Right renal cortex interstitium (tissue), 3 donors: ENCODE results near the gene GIPC3. TPM values are rescaled to one million over a fixed set of nuclear protein-coding genes. Genes with fewer than 3 reads are reported as not detected.
"Not testable (repeated sequence)": the region's sequence is repeated elsewhere in the genome, so short reads cannot be mapped to it uniquely, and the experiment has no call there.

Source experiments
- DNase-seq, 3 donors: peaks; one replicate each; pipeline ENCODE4 v3.0.0-alpha.2; 2013; ENCODE audit warnings: low read depth in 3 of 3, low spot score in 2 of 3
- polyA plus RNA-seq, 3 donors: library from polyadenylated mRNA; unstranded; fragments of 120-200 nt; gene quantifications; one replicate each; pipeline ENCODE4 v1.2.1, GENCODE V29; 2013; ENCODE audit not compliant: insufficient read length in 3 of 3

GIPC3 gene
- polyA plus RNA-seq, 3 donors, result 1.9 to 3.1 (median 2.8) TPM

- no peak for DNase-seq
These were observed 35.5 kb upstream of the GIPC3 start for GRCh38 chr19:3549816-3550215.

GRCh38 chr19:3550947-3551791, 34.1 kb upstream of the GIPC3 start:
- DNase-seq, result no peak

- DNase-seq, result no peak
These were observed 33.5 kb upstream of the GIPC3 start for GRCh38 chr19:3551792-3552095.

- no peak for DNase-seq
These were observed 30.8 kb upstream of the GIPC3 start for GRCh38 chr19:3554254-3555083.

- DNase-seq, result no peak
These were observed 29.4 kb upstream of the GIPC3 start for GRCh38 chr19:3555653-3556422.

- DNase-seq, result no peak
These were observed 28.8 kb upstream of the GIPC3 start for GRCh38 chr19:3556423-3556977.

GRCh38 chr19:3556978-3557460, 28.3 kb upstream of the GIPC3 start:
- DNase-seq, result no peak

- DNase-seq, result peak; percentile 66 to 88 (median 80)
These were observed 27.6 kb upstream of the GIPC3 start, which contains the start of gene MFSD12 for GRCh38 chr19:3557461-3558248. MFSD12 (minus strand) TSS chr19:3557586; CDS start chr19:3557403, 183 bp downstream.

GRCh38 chr19:3563709-3564524, 21.4 kb upstream of the GIPC3 start:
- no peak for DNase-seq

- no peak for DNase-seq
These were observed 20.1 kb upstream of the GIPC3 start for GRCh38 chr19:3565139-3565538.

GRCh38 chr19:3570042-3570441, 15.2 kb upstream of the GIPC3 start:
- DNase-seq, result not testable (repeated sequence)

- DNase-seq, result no peak
These were observed 14.7 kb upstream of the GIPC3 start for GRCh38 chr19:3570606-3571011.

GRCh38 chr19:3572132-3572854, 13.0 kb upstream of the GIPC3 start:
- peak; percentile 91 to 98 (median 98) for DNase-seq

- DNase-seq, result no peak
These were observed 12.5 kb upstream of the GIPC3 start, which contains the start of gene HMG20B for GRCh38 chr19:3572855-3573161. HMG20B (plus strand) TSS chr19:3572944; CDS start chr19:3573310, 366 bp downstream.

- DNase-seq, result no peak
These were observed 12.0 kb upstream of the GIPC3 start for GRCh38 chr19:3573162-3573857.

- no peak for DNase-seq
These were observed 11.2 kb upstream of the GIPC3 start for GRCh38 chr19:3573858-3574637.

GRCh38 chr19:3575260-3575741, 10.0 kb upstream of the GIPC3 start:
- no peak for DNase-seq
